K562 (cell line): ENCODE measurements around the gene XBP1. TPM values are rescaled to one million over a fixed set of nuclear protein-coding genes. Genes with fewer than 3 reads are reported as not detected.

Experiments used
- ARID2 ChIP-seq: fragments of 450-650 bp; IDR thresholded peaks from 2 replicates; pipeline ENCODE4 v1.6.1; 2017; ENCODE audit warnings: antibody characterized with exemption, mild to moderate bottlenecking
- HDGF ChIP-seq: fragments of 450-650 bp; IDR thresholded peaks from 2 replicates; pipeline ENCODE4 v1.6.1; 2016
- KHSRP ChIP-seq: fragments of 450-650 bp; IDR thresholded peaks from 2 replicates; pipeline ENCODE4 v1.6.1; 2017
- MYC ChIP-seq, 2 experiments: fragments of 250-450 bp in 1 of 2; sonication (Bioruptor Pico) in 1 of 2; IDR thresholded peaks; 2 replicates each; pipeline versions ENCODE4 v1.5.1 to v1.6.1; 2012 to 2021; ENCODE audit warnings: low read depth in 2 of 2, borderline replicate concordance in 1 of 2, improper control_type of control experiment in 1 of 2, low read length in 1 of 2, mild to moderate bottlenecking in 1 of 2, moderate library complexity in 1 of 2
- RBM25 ChIP-seq: fragments of 200-400 bp; formaldehyde crosslinking; IDR thresholded peaks from 2 replicates; pipeline ENCODE4 v1.6.1; 2018; ENCODE audit warnings: low read length, low read depth, moderate library complexity; ENCODE audit not compliant: severe bottlenecking
- TAF1 ChIP-seq: IDR thresholded peaks from 2 replicates; pipeline ENCODE4 v1.6.1; 2011; ENCODE audit warnings: mild to moderate bottlenecking, low read length, moderate library complexity; ENCODE audit not compliant: insufficient read depth, control insufficient read depth, severe bottlenecking; ENCODE audit errors: extremely low read depth
- XRCC3 ChIP-seq: fragments of 450-650 bp; IDR thresholded peaks from 2 replicates; pipeline ENCODE4 v1.6.1; 2017; ENCODE audit warnings: mild to moderate bottlenecking, moderate library complexity
- ZNF75A ChIP-seq: fragments of 450-650 bp; formaldehyde crosslinking; IDR thresholded peaks from 2 replicates; pipeline ENCODE4 v1.4.0; 2020; ENCODE audit warnings: mild to moderate bottlenecking
- polyA plus RNA-seq, 8 experiments: library from polyadenylated mRNA; depleted of rRNA in 4 of 8; stranded (reverse) in 5 of 8; unstranded in 3 of 8; fragments of >200 nt; fragmentation: Nextera tagmentation in 2 of 8; fragmentation: Illumina TruSeq in 1 of 8; extraction: Ambion mirVana in 2 of 8; extraction: Trizol in 1 of 8; gene quantifications; 2 replicates each; pipeline versions ENCODE4 v1.2.1 to v1.2.3, GENCODE V29; 2011 to 2014; ENCODE audit warnings: inconsistent platforms in 1 of 8, missing spikeins in 1 of 8
- total RNA-seq, 7 experiments: library from RNA; depleted of rRNA in 6 of 7; stranded (reverse); fragments of >200 nt in 6 of 7; fragmentation: Illumina TruSeq in 2 of 7; extraction: Trizol in 2 of 7; gene quantifications; 2 replicates each; pipeline versions ENCODE4 v1.2.1 to v1.2.3, GENCODE V29; 2011 to 2021; ENCODE audit warnings: low replicate concordance in 1 of 7
- TF ChIP-seq, protein P1 (sequence below), 2 experiments: fragments of 450-650 bp in 1 of 2; sonication (generic) in 1 of 2; formaldehyde crosslinking; conservative IDR thresholded peaks; 2 replicates each; pipeline versions ENCODE4 v1.4.0 to v1.8.1; 2020 to 2022; ENCODE audit warnings: mild to moderate bottlenecking in 1 of 2, missing genetic modification reagents in 1 of 2
- TF ChIP-seq, protein P2 (sequence below): fragments of 250-450 bp; sonication (Bioruptor Pico); IDR thresholded peaks from 2 replicates; pipeline ENCODE4 v1.5.0; 2021; ENCODE audit warnings: mild to moderate bottlenecking, borderline replicate concordance
- TF ChIP-seq, protein P3 (sequence below): fragments of 250-450 bp; sonication (Bioruptor Pico); IDR thresholded peaks from 2 replicates; pipeline ENCODE4 v1.4.0; 2020
- TF ChIP-seq, protein P4 (sequence below): fragments of 450-650 bp; conservative IDR thresholded peaks from 2 replicates; pipeline ENCODE4 v1.6.1; 2016; ENCODE audit warnings: missing genetic modification characterization, low read depth, mild to moderate bottlenecking, missing compliant biosample characterization, moderate library complexity
- TF ChIP-seq, protein P5 (sequence below): sonication (generic); formaldehyde crosslinking; IDR thresholded peaks from 2 replicates; pipeline ENCODE4 v1.8.0; 2022; ENCODE audit warnings: mild to moderate bottlenecking, missing genetic modification reagents, borderline replicate concordance

XBP1 gene
- total and polyA plus RNA-seq, 9 of the 15 experiments (the other 6 are each of a cell fraction or from before 2014, with no cell fraction given): 25.0 to 218 (median 94.6) TPM

DNA sequence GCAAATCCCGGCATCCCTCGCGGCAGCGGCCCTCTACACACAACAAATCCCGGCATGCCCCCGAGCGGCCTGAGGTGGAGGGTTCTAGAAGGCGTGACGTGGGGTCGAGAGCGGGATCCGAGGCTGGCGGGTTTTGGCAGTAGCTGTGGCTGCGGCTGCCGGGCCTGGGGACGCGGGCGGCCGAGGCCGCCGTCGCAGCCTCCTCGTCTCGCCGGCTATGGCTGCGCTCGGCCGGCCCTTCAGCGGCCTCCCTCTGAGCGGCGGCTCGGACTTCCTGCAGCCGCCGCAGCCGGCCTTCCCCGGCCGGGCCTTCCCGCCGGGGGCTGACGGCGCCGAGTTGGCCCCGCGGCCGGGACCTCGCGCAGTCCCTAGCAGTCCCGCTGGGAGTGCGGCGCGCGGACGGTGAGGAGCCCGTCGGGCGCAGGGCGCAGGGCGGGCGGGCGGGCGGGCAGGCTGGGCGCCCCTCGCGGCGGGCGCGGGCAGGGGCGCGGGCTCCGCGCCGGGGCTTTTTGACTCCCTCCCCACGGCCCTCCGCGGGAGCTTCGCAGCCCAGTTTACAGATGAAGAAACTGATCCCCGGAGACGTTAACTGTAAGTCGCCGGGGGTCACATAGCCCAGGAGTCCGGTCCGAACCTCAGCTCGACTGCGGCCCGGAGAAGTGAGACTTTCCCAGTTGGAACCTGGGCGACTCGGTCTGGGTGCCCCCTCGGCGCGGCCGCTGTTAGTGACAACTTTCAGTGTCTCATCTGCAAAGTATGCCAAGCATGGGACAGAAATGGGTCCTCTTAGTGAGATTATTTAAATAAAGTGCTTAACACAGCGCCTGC is 27.5 kb downstream of the XBP1 start, which contains the start of gene CCDC117 (continued):
- TF ChIP-seq MYC (IDR thresholded peaks at IDR 0.05; ENCODE audit: low read depth, low read length) (peak; percentile 45; the same call in 1 of the 2 replicates), MYC (CRISPR knock-in tag; IDR thresholded peaks at IDR 0.05; ENCODE audit: borderline replicate concordance, low read depth) (no peak), ARID2 (no peak), HDGF (no peak), RBM25 (peak; percentile 31), TAF1 (no peak), ZNF75A (CRISPR knock-in tag) (no peak), XRCC3 (no peak), KHSRP (no peak)
- TF ChIP-seq, protein P1, sequence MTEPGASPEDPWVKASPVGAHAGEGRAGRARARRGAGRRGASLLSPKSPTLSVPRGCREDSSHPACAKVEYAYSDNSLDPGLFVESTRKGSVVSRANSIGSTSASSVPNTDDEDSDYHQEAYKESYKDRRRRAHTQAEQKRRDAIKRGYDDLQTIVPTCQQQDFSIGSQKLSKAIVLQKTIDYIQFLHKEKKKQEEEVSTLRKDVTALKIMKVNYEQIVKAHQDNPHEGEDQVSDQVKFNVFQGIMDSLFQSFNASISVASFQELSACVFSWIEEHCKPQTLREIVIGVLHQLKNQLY (CRISPR knock-in tag; conservative IDR thresholded peaks at IDR 0.05): no peak
- TF ChIP-seq, protein P2, sequence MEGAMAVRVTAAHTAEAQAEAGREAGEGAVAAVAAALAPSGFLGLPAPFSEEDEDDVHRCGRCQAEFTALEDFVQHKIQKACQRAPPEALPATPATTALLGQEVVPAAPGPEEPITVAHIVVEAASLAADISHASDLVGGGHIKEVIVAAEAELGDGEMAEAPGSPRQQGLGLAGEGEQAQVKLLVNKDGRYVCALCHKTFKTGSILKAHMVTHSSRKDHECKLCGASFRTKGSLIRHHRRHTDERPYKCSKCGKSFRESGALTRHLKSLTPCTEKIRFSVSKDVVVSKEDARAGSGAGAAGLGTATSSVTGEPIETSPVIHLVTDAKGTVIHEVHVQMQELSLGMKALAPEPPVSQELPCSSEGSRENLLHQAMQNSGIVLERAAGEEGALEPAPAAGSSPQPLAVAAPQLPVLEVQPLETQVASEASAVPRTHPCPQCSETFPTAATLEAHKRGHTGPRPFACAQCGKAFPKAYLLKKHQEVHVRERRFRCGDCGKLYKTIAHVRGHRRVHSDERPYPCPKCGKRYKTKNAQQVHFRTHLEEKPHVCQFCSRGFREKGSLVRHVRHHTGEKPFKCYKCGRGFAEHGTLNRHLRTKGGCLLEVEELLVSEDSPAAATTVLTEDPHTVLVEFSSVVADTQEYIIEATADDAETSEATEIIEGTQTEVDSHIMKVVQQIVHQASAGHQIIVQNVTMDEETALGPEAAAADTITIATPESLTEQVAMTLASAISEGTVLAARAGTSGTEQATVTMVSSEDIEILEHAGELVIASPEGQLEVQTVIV: no peak
- TF ChIP-seq, protein P3, sequence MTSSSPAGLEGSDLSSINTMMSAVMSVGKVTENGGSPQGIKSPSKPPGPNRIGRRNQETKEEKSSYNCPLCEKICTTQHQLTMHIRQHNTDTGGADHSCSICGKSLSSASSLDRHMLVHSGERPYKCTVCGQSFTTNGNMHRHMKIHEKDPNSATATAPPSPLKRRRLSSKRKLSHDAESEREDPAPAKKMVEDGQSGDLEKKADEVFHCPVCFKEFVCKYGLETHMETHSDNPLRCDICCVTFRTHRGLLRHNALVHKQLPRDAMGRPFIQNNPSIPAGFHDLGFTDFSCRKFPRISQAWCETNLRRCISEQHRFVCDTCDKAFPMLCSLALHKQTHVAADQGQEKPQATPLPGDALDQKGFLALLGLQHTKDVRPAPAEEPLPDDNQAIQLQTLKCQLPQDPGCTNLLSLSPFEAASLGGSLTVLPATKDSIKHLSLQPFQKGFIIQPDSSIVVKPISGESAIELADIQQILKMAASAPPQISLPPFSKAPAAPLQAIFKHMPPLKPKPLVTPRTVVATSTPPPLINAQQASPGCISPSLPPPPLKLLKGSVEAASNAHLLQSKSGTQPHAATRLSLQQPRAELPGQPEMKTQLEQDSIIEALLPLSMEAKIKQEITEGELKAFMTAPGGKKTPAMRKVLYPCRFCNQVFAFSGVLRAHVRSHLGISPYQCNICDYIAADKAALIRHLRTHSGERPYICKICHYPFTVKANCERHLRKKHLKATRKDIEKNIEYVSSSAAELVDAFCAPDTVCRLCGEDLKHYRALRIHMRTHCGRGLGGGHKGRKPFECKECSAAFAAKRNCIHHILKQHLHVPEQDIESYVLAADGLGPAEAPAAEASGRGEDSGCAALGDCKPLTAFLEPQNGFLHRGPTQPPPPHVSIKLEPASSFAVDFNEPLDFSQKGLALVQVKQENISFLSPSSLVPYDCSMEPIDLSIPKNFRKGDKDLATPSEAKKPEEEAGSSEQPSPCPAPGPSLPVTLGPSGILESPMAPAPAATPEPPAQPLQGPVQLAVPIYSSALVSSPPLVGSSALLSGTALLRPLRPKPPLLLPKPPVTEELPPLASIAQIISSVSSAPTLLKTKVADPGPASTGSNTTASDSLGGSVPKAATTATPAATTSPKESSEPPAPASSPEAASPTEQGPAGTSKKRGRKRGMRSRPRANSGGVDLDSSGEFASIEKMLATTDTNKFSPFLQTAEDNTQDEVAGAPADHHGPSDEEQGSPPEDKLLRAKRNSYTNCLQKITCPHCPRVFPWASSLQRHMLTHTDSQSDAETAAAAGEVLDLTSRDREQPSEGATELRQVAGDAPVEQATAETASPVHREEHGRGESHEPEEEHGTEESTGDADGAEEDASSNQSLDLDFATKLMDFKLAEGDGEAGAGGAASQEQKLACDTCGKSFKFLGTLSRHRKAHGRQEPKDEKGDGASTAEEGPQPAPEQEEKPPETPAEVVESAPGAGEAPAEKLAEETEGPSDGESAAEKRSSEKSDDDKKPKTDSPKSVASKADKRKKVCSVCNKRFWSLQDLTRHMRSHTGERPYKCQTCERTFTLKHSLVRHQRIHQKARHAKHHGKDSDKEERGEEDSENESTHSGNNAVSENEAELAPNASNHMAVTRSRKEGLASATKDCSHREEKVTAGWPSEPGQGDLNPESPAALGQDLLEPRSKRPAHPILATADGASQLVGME (CRISPR knock-in tag): no peak
- TF ChIP-seq, protein P4, sequence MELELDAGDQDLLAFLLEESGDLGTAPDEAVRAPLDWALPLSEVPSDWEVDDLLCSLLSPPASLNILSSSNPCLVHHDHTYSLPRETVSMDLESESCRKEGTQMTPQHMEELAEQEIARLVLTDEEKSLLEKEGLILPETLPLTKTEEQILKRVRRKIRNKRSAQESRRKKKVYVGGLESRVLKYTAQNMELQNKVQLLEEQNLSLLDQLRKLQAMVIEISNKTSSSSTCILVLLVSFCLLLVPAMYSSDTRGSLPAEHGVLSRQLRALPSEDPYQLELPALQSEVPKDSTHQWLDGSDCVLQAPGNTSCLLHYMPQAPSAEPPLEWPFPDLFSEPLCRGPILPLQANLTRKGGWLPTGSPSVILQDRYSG (tag): no peak
- TF ChIP-seq, protein P5, sequence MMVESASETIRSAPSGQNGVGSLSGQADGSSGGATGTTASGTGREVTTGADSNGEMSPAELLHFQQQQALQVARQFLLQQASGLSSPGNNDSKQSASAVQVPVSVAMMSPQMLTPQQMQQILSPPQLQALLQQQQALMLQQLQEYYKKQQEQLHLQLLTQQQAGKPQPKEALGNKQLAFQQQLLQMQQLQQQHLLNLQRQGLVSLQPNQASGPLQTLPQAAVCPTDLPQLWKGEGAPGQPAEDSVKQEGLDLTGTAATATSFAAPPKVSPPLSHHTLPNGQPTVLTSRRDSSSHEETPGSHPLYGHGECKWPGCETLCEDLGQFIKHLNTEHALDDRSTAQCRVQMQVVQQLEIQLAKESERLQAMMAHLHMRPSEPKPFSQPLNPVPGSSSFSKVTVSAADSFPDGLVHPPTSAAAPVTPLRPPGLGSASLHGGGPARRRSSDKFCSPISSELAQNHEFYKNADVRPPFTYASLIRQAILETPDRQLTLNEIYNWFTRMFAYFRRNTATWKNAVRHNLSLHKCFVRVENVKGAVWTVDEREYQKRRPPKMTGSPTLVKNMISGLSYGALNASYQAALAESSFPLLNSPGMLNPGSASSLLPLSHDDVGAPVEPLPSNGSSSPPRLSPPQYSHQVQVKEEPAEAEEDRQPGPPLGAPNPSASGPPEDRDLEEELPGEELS (CRISPR knock-in tag): 0 out of 2 replicates have a peak, but pooled peaks have one; percentile 26
